ENCODE data around the gene FAAH.

FAAH gene

GRCh38 chr1:46427541-46427940 lies 33.4 kb downstream of the FAAH start:
- Mint-ChIP-seq H3K27ac (no peak overlapping the region), H3K9me3 (no peaks in the 10 kb centered on the region), H3K27me3 (ENCODE audit: low read depth) (peaks cover 29% of the 10 kb centered on the region), H3K4me1 (no peaks in the 10 kb centered on the region), H3K4me3 (no peak overlapping the region), H3K36me3 (ENCODE audit: low read depth) (no peaks in the 10 kb centered on the region)
- TF ChIP-seq CTCF (IDR thresholded peaks at IDR 0.05; ENCODE audit: unreplicated experiment in 3 of 3), result no peak

- no peaks in the 10 kb centered on the region for H3K4me1 Mint-ChIP-seq
- H3K27ac Mint-ChIP-seq, result no peak overlapping the region
- no peak overlapping the region for H3K4me3 Mint-ChIP-seq
- H3K27me3 Mint-ChIP-seq (ENCODE audit: low read depth), result peaks cover 30% of the 10 kb centered on the region
- TF ChIP-seq CTCF (IDR thresholded peaks at IDR 0.05; ENCODE audit: unreplicated experiment in 3 of 3), result no peak
- H3K9me3 Mint-ChIP-seq, result no peaks in the 10 kb centered on the region
- no peaks in the 10 kb centered on the region for H3K36me3 Mint-ChIP-seq (ENCODE audit: low read depth)
Measured at GRCh38 chr1:46429436-46429835, 35.3 kb downstream of the FAAH start.

GRCh38 chr1:46431695-46432094 lies 37.6 kb downstream of the FAAH start:
- H3K27me3 Mint-ChIP-seq (ENCODE audit: low read depth), result peaks cover 50% of the 10 kb centered on the region
- no peak for TF ChIP-seq CTCF (IDR thresholded peaks at IDR 0.05; ENCODE audit: unreplicated experiment in 3 of 3)
- H3K36me3 Mint-ChIP-seq (ENCODE audit: low read depth), result no peaks in the 10 kb centered on the region
- H3K27ac Mint-ChIP-seq, result no peak overlapping the region
- H3K4me1 Mint-ChIP-seq, result no peaks in the 10 kb centered on the region
- no peaks in the 10 kb centered on the region for H3K9me3 Mint-ChIP-seq
- no peak overlapping the region for H3K4me3 Mint-ChIP-seq

- no peak for TF ChIP-seq CTCF (IDR thresholded peaks at IDR 0.05; ENCODE audit: unreplicated experiment in 3 of 3)
- no peak overlapping the region for H3K4me3 Mint-ChIP-seq
- H3K27ac Mint-ChIP-seq, result no peak overlapping the region
Measured at GRCh38 chr1:46432781-46433327, 38.7 kb downstream of the FAAH start.

GRCh38 chr1:46434358-46434757 lies 40.2 kb downstream of the FAAH start:
- no peak overlapping the region for H3K27ac Mint-ChIP-seq
- no peaks in the 10 kb centered on the region for H3K36me3 Mint-ChIP-seq (ENCODE audit: low read depth)
- no peaks in the 10 kb centered on the region for H3K9me3 Mint-ChIP-seq
- TF ChIP-seq CTCF (IDR thresholded peaks at IDR 0.05; ENCODE audit: unreplicated experiment in 3 of 3), result no peak
- peaks cover 51% of the 10 kb centered on the region for H3K27me3 Mint-ChIP-seq (ENCODE audit: low read depth)
- H3K4me3 Mint-ChIP-seq, result no peak overlapping the region
- H3K4me1 Mint-ChIP-seq, result no peaks in the 10 kb centered on the region

More at GRCh38 chr1:46432781-46433327, 38.7 kb downstream of the FAAH start:
- H3K4me1 Mint-ChIP-seq, result no peaks in the 10 kb centered on the region
- H3K9me3 Mint-ChIP-seq, result no peaks in the 10 kb centered on the region
- no peaks in the 10 kb centered on the region for H3K36me3 Mint-ChIP-seq (ENCODE audit: low read depth)
- H3K27me3 Mint-ChIP-seq (ENCODE audit: low read depth), result peaks cover 54% of the 10 kb centered on the region

- Mint-ChIP-seq H3K27me3 (ENCODE audit: low read depth) (peaks cover 58% of the 10 kb centered on the region), H3K36me3 (ENCODE audit: low read depth) (no peaks in the 10 kb centered on the region), H3K27ac (no peak overlapping the region), H3K9me3 (no peaks in the 10 kb centered on the region), H3K4me1 (no peaks in the 10 kb centered on the region), H3K4me3 (no peak overlapping the region)
- no peak for TF ChIP-seq CTCF (IDR thresholded peaks at IDR 0.05; ENCODE audit: unreplicated experiment in 3 of 3)
Measured at GRCh38 chr1:46436844-46437243, 42.7 kb downstream of the FAAH start.
